Prostate gland (tissue), 2 donors: ENCODE measurements around the gene PCGF2. TPM values are rescaled to one million over a fixed set of nuclear protein-coding genes. Genes with fewer than 3 reads are reported as not detected.
A peak's percentile ranks its signal among the peaks of the same experiment; 100 is the strongest.

ENCODE experiments used
- DNase-seq: peaks from one replicate; pipeline ENCODE4 v3.0.0-alpha.2; 2019; ENCODE audit warnings: low spot score
- H3K27ac ChIP-seq, 2 donors: fragments of 200-600 bp; sonication (generic); 2 replicates each; pipeline ENCODE4 v1.5.1; 2017 to 2019
- H3K27me3 ChIP-seq: fragments of 200-600 bp; sonication (generic); replicated peaks from 2 replicates; pipeline ENCODE4 v1.5.1; 2019; ENCODE audit not compliant: insufficient read depth
- H3K36me3 ChIP-seq, 2 donors: fragments of 200-600 bp; sonication (generic); 1 replicate in 1 of 2; 2 replicates in 1 of 2; pipeline versions ENCODE4 v1.5.1 to v1.8.1; 2017 to 2019
- H3K4me1 ChIP-seq: fragments of 200-600 bp; sonication (generic); replicated peaks from 2 replicates; pipeline ENCODE4 v1.5.1; 2019
- H3K4me3 ChIP-seq, 2 donors: fragments of 200-600 bp; sonication (generic); 2 replicates each; pipeline ENCODE4 v1.5.1; 2017 to 2019
- H3K9me3 ChIP-seq: fragments of 200-600 bp; sonication (generic); 2 replicates; pipeline ENCODE4 v1.5.1; 2017
- CTCF ChIP-seq, 4 experiments: fragments of 200-600 bp in 2 of 4; fragments of 450-650 bp in 2 of 4; sonication (generic) in 2 of 4; IDR thresholded peaks; 1 replicate in 3 of 4; 2 replicates in 1 of 4; pipeline ENCODE4 v1.5.1; 2016 to 2019; ENCODE audit warnings: antibody characterized with exemption in 4 of 4, mild to moderate bottlenecking in 2 of 4, moderate library complexity in 2 of 4
- POLR2A ChIP-seq: fragments of 450-650 bp; IDR thresholded peaks from one replicate; pipeline ENCODE4 v1.6.1; 2016; ENCODE audit warnings: antibody characterized with exemption, mild to moderate bottlenecking
- POLR2AphosphoS5 ChIP-seq: sonication (generic); formaldehyde crosslinking; IDR thresholded peaks from one replicate; pipeline ENCODE4 v1.6.1; 2017; ENCODE audit warnings: antibody characterized with exemption
- WGBS: methylation state at CpG from one replicate; pipeline ENCODE4 v1.1.5; 2018; 5-methylcytosine and 5-hydroxymethylcytosine counted together
- intact Hi-C: fragments of 100-400 bp; cut with DNase I; formaldehyde crosslinking; loops from one replicate; pipeline ENCODE4 v1.14.2; 2022
- total RNA-seq, 2 donors: library from RNA; depleted of rRNA; stranded (reverse); fragments of >200 nt; gene quantifications; one replicate each; pipeline ENCODE4 v1.1.0, GENCODE V29; 2016

PCGF2 gene
- total RNA-seq, result 10 to 100 TPM; 17.1 to 17.8 TPM

- Histone ChIP-seq H3K4me3 (peak within 1 kb of the TSS; percentile 89 to 99), H3K27me3 (no peaks in the 10 kb centered on the region), H3K27ac (peak within 1 kb of the TSS; percentile 86 to 95), H3K9me3 (no peaks in the 10 kb centered on the region), H3K4me1 (peaks cover 20% of the 10 kb centered on the region), H3K36me3 (no peaks in the 10 kb centered on the region)
- intact Hi-C loops, result loop anchor here (10.0 kb wide), 1 partner anchor 406 kb away; the partner anchor contains the start of gene PLXDC1
- WGBS, result under 1% methylated on average over 36 of the region's 47 CpGs
- peak; percentile 97 for DNase-seq
- TF ChIP-seq POLR2AphosphoS5 (peak; percentile 80), POLR2A (peak; percentile 83), CTCF (IDR thresholded peaks at IDR 0.05) (no peak)
Measured at GRCh38 chr17:38748149-38748891, at the start of gene PCGF2. TSS of gene PCGF2 (minus strand) at chr17:38748336. CDS start at chr17:38740402, 7,934 bp downstream.

- peaks cover 0 to 13% of the 10 kb centered on the region in 2 donors for H3K36me3 ChIP-seq
- no peak for DNase-seq
- H3K9me3 ChIP-seq, result no peaks in the 10 kb centered on the region
- peaks cover 11% of the 10 kb centered on the region for H3K4me1 ChIP-seq
- no peaks in the 10 kb centered on the region for H3K27me3 ChIP-seq
- TF ChIP-seq CTCF (IDR thresholded peaks at IDR 0.05), result no peak
- no peak for TF ChIP-seq POLR2AphosphoS5
- TF ChIP-seq POLR2A, result no peak
- H3K27ac ChIP-seq, result no peak overlapping the region
- peak overlapping the region; percentile 87 to 88 for H3K4me3 ChIP-seq
- 71% methylated on average over 6 of the region's 6 CpGs for WGBS
- intact Hi-C loops, result loop anchor here (5.0 kb wide), 1 partner anchor 46 kb away; the partner anchor contains the start of gene PSMB3
Measured at GRCh38 chr17:38797828-38798227, 49.7 kb upstream of the PCGF2 start.

DNA sequence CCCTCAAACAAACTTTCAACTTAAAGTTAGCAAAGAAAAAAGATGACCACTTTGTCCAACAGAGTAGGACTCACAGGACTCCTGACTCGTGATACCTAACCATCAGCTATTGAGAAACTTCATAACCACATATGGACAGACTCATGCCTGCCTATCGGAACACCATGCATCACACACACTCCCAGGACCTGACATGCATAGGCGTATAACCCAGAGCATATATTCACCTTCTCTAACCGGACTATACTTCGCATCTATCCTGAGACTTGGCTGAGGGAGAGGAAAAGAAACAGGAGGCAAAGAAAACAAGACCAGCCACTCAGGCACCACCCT is 49.0 kb upstream of the PCGF2 start:
- Histone ChIP-seq H3K36me3 (peaks cover 0 to 6% of the 10 kb centered on the region in 2 donors), H3K27me3 (no peaks in the 10 kb centered on the region), H3K4me1 (peaks cover 11% of the 10 kb centered on the region), H3K27ac (no peak overlapping the region), H3K9me3 (no peaks in the 10 kb centered on the region), H3K4me3 (peak overlapping the region in 1 of 2 donors; percentile 0)
- 68% methylated on average over 5 of the region's 5 CpGs for WGBS
- intact Hi-C loops, result loop anchor here (5.0 kb wide), 1 partner anchor 45 kb away; the partner anchor contains the start of gene PSMB3
- TF ChIP-seq POLR2A, result no peak
- no peak for TF ChIP-seq POLR2AphosphoS5
- TF ChIP-seq CTCF (IDR thresholded peaks at IDR 0.05), result no peak
- no peak for DNase-seq

- TF ChIP-seq POLR2AphosphoS5 (no peak), CTCF (IDR thresholded peaks at IDR 0.05) (no peak)
- intact Hi-C loops, result loop anchor here (5.0 kb wide), 1 partner anchor 44 kb away; the partner anchor contains the start of gene PSMB3
- 59% methylated on average over 5 of the region's 5 CpGs for WGBS
- H3K27ac ChIP-seq, result no peak overlapping the region
- no peaks in the 10 kb centered on the region for H3K27me3 ChIP-seq
- DNase-seq, result no peak
- peaks cover 11% of the 10 kb centered on the region for H3K4me1 ChIP-seq
- H3K36me3 ChIP-seq, result peaks cover 0 to 3% of the 10 kb centered on the region in 2 donors
- peak overlapping the region in 1 of 2 donors; percentile 0 for H3K4me3 ChIP-seq
- H3K9me3 ChIP-seq, result no peaks in the 10 kb centered on the region
Measured at GRCh38 chr17:38796451-38797157, 48.5 kb upstream of the PCGF2 start.
